ENCODE results near the gene PLXNB2.
"Not testable (repeated sequence)": the region's sequence is repeated elsewhere in the genome, so short reads cannot be mapped to it uniquely, and the experiment has no call there.

PLXNB2 gene

GRCh38 chr22:50306753-50307749 is at the start of gene PLXNB2:
PLXNB2 (minus strand) TSS chr22:50307646; CDS start chr22:50290584, 17,062 bp downstream.
- FAIRE-seq = no peak

GRCh38 chr22:50357222-50357621 is 49.8 kb upstream of the PLXNB2 start:
- FAIRE-seq = no peak

DNA sequence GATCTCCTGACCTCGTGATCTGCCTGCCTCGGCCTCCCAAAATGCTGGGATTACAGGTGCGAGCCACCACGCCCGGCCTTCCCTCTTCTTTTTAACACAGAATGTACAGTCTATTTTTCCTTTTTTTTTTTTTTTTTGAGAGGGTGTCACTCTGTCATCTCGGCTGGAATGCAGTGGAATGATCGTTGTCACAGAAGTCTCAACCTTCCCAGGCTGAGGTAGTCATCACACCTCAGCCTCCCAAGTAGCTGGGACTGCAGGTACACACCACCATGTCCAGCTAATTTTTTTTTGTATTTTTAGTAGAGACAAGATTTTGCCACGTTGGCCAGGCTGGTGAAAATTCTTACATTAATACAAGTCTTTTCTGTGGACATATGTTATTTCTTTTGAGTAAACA is 48.7 kb upstream of the PLXNB2 start:
- no peak for FAIRE-seq

- FAIRE-seq = no peak
Observed at GRCh38 chr22:50348058-50348457, 40.6 kb upstream of the PLXNB2 start.

GRCh38 chr22:50347157-50347556 is 39.7 kb upstream of the PLXNB2 start:
- FAIRE-seq = no peak

DNA sequence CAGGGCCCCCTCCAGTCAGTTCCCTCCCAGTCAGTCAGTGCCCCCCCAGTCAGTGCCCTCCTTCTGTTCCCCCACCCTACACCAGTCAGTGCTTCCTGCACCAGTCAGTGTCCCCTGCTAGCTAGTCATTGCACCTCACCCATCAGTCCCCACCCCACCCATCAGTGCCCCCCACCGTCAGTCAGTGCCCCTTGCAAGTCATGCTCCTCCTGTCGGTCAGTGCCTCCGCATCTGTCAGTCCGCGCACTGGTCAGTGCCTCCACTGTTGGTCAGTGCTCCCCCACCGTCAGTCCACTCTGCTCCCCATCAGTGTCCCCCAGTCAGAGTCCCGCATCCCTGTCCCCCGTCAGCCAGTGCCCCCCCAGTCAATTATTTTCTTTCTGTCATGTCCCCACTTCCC is 39.0 kb upstream of the PLXNB2 start:
- FAIRE-seq = no peak

- FAIRE-seq = no peak
Observed at GRCh38 chr22:50343541-50343935, 36.1 kb upstream of the PLXNB2 start.

DNA sequence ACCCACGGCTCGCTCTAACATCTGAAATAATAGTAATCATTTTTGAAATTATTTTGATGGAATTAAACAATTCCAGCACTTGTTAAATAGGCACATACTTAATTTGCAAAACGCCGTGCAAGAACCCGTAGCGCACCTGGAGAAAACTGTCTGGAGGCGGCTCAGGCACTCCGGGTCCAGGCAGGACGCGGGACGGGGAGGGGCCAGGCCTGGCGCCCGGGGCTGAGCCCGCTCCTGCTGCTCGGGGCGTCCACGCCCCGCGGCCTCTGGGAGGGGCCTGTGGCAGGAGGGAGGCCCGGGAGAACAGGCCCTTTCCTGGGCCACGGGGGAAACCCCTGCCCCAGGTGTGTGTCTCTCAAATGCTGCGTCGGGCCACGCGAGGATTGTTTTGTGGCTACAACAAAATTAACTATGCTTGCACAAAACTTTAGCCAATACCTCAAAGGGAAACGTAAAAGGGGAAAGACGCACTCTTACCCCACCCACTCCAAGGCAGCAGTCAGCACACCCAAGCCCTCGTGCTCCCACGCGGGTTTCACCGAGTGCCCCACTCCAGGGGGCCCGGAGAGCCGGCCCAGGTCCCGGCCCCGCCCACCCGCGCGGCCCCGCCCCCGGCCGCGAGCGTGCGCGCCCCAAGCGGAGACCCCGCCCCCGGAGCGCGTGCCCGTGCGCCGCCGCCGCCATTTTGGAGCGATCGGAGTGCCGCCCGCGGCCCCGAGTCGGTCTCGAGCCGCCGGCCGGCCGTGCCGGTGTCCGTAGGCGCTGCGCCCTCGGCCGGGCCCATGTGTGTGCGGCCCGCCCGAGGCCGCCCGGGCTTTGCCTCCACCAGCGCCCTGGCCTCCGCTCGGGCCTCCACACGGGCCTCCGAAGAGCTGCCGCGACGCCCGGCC is 35.5 kb upstream of the PLXNB2 start, which contains the start of gene PPP6R2:
PPP6R2 (plus strand) TSS at position 677 of the 890 bp plus-strand sequence. CDS start 50,582 bp downstream, outside the sequence.
- no peak for FAIRE-seq

GRCh38 chr22:50341977-50342650 is 34.7 kb upstream of the PLXNB2 start:
- FAIRE-seq = no peak

DNA sequence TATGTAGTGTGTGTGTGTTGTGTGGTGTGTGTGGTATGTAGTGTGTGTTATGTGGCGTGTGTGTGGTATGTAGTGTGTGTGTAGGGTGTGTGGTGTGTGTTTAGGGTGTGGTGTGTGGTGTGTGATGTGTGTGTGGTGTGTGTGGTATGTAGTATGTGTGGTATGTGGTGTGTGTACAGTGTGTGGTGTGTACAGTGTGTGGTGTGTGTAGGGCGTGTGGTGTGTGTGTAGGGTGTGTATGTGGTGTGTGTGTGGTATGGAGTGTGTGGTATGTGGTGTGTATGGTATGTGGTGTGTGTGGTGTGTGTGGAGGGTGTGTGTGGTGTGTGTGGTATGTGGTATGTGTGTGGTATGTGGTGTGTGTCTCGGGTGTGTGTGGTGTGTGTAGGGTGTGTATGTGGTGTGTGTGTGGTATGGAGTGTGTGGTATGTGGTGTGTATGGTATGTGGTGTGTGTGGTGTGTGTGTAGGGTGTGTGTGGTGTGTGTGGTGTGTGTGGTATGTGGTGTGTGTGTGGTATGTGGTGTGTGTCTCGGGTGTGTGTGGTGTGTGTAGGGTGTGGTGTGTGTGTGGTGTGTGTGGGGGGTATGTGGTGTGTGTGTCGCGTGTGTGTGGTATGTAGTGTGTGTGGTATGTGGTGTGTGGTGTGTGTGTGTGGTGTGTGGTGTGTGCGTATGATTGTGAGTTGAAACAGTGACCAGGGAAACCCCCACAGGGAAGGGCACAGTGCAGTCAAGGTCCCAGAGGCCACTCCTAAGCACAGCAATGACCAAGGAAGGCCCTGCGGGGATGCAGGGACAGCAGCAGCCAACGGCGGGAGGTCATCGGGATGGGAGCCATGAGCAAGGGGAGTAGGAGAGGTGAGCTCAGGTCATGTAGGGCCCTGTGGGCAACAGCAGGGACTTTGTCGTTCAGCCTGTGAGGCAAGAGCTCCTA is 32.8 kb upstream of the PLXNB2 start:
- FAIRE-seq = no peak

DNA sequence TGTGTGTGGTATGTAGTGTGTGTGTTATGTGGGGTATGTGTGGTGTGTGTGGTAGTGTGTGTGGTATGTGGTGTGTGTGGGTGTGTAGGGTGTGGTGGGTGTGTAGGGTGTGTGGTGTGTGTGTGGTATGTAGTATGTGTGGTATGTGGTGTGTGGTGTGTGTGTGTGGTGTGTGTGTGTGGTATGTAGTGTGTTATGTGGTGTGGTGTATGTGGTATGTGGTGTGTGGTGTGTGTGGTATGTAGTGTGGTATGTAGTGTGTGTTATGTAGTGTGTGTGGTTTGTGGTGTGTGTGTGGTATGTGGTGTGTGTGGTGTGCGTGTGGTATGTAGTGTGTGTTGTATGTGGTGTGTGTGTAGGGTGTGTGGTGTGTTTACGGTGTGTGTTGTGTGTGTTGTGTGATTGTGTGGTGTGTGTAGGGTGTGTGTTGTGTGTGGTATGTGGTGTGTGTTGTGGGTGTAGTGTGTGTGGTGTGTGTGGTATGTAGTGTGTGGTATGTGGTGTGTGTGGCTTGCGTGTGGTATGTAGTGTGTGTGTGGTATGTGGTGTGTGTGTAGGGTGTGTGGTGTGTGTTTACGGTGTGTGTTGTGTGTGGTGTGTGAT is 31.5 kb upstream of the PLXNB2 start:
- FAIRE-seq = no peak

DNA sequence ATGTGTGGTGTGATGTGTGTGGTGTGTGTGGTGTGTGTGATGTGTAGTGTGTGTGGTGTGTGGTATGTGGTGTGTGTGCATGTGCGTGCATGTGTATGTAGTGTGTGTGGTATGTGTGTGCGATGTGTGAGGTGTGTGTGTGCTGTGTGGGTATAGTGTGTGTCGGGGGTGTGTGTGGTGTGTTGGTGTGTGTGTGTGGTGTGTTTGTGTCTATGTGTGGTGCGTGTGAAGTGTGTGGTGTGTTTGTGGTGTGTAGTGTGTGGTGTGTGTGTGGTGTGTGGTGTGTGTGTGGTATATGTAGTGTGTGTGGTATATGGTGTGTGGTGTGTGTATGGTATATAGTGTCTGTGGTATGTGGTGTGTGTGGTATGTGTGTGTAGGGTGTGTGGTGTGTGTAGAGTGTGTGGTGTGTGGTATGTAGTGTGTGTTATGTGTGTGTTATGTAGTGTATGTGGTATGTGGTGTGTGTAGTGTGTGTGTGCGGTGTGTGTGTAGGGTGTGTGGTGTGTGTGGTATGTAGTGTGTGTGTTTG is 30.7 kb upstream of the PLXNB2 start:
- no peak for FAIRE-seq

DNA sequence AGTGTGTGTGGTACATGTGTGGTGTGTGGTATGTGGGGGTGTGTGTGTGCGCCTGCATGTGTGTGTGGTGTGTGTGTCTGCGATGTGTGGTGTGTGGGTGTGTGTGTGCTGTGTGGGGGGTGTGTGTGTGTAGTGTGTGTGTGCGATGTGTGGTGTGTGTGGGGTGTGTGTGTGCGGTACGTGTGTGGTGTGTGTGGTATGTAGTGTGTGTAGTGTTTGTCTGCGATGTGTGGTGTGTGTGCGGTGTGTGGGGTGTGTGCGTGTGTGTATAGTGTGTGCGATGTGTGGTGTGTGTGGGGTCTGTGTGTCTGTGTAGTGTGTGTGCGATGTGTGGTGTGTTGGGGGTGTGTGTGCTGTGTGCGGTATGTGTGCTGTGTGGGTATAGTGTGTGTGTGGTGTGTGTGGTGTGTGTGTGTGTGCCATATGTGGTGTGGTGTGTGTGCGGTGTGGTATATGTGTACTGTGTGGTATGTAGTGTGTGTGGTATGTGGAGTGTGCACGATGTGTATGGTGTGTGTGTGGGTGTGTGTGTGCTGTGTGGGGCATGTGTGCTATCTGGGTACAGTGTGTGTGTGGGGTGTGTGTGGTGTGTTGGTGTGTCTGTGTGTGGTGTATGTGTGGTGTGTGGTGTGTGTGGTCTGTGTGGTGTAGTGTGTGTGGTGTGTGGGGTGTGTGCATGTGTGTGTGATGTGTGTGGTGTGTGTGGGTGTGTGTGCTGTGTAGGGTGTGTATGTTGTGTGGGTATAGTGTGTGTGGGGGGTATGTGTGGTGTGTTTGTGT is 30.0 kb upstream of the PLXNB2 start:
- FAIRE-seq = no peak

- not testable (repeated sequence) for FAIRE-seq
Observed at GRCh38 chr22:50334433-50334832, 27.0 kb upstream of the PLXNB2 start.

DNA sequence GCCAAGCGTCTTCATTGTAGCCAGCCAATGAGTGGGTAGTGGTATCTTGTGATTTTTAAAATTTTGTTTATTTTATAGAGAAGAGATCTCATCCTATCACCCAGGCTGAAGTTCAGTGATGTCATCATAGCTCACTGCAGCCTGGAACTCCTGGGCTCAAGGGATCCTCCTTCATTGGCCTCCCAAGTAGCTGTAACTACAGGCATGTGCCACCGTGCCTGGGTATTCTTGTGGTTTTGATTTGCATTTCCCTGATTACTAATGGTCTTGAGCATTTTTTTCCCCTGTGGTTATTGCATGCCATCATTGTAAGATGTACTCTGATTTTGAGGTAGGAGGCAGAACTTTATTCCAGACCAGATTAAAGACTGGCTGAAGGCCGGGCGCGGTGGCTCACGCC is 21.8 kb upstream of the PLXNB2 start:
- FAIRE-seq = no peak

GRCh38 chr22:50327711-50328019 is 20.2 kb upstream of the PLXNB2 start:
- FAIRE-seq = no peak

DNA sequence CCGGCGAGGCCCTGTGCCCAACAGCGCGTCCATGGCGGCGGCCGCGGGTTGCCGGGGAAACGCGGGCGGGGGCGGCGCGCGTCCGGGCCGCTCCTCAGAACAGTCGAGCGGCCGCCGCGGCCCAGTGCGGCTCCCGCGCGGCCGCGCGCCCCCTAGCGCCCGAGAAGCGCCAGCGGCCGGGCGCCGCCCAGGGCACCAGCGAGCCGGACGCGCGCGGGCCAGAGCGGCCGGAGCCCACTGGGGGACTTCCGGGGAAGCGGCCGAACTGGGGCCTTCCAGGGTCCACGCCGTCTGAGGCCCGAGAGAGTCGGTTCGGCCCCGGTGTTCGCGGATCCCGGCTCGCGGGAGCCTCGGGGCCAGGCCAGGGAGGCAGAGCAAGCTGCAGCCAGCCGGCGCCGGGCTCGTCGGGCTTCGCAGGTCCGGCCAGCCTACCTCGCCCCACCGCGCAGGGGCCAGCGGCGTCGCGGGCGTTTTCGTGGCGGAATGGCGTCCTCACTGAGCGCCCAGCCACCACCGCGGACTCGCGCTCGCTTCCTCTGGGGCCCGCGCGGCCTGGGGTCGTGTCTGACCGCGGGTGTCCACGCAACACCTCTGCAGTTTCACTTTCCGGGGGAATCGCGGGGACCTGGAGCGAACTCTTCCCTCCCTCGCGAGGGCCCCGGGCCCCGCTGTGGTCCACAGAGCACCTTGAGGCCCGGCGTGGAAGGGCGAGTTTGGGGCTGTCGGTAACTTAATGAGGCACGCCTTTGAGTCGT is 19.7 kb upstream of the PLXNB2 start, which contains the start of gene DENND6B:
DENND6B (minus strand) TSS at position 57 of the 755 bp plus-strand sequence; CDS start at position 33, 24 bp downstream.
- no peak for FAIRE-seq

DNA sequence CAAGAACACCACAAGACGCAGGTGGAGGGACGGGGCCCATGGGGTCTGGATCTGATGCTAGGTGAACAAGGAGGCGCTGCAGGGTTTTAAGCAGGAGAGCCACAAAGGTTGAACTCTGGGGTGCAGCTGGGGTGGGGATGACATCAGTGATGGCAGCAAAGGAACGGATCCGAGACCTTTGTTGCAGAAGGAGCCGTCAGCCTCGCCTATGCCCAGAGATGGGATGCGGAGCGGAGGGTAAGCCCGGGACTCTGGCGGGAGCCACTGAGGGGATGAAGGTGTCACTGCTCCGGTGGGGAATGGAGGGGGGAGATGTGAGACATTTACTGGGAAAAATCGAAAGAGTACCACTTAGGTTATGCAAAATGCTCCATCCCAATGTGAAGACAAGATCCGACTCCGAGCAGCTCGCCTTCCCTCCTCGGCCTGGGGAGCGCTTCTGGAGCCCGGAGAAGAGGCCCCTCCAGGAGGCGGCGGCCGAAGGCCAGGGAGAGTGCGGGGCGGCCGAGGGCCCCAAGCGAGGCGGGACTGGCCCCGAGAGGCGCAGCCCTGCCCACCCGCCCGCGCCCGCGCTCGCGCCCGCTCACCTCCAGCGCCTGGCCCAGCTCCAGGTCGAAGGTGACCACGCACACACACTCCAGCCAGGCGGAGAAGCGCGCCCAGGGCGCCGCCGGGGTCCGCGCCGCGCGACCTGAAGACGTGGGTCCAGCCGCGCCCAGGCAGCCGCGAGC is 18.9 kb upstream of the PLXNB2 start:
- FAIRE-seq = no peak
